GM19328 (cell line): Measurements from ENCODE around the gene FLT3.
"Not testable (repeated sequence)": the region's sequence is repeated elsewhere in the genome, so short reads cannot be mapped to it uniquely, and the experiment has no call there.

Source experiments
- ATAC-seq: cut with Tn5 transposase; IDR thresholded peaks from one replicate; pipeline ENCODE4 v1.9.1; 2021; ENCODE audit warnings: mild to moderate bottlenecking, moderate library complexity; ENCODE audit not compliant: unreplicated experiment

FLT3 gene

DNA sequence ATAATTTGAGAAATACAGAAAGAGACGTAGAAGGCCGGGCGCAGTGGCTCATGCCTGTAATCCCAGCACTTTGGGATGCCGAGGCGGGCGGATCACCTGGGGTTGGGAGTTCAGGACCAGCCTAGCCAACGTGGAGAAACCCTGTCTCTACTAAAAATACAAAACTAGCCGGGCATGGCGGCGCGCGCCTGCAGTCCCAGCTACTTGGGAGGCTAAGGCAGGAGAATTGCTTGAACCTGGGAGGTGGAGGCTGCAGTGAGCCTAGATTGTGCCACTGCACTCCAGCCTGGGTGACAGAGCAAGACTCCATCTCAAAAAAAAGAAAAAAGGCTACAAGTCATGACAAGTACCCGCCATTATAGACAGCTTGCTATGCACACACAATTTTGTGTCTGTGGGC lies 95.4 kb downstream of the FLT3 start:
- not testable (repeated sequence) for ATAC-seq

- no peak for ATAC-seq
Measured at GRCh38 chr13:28002886-28003698, 97.3 kb downstream of the FLT3 start.

DNA sequence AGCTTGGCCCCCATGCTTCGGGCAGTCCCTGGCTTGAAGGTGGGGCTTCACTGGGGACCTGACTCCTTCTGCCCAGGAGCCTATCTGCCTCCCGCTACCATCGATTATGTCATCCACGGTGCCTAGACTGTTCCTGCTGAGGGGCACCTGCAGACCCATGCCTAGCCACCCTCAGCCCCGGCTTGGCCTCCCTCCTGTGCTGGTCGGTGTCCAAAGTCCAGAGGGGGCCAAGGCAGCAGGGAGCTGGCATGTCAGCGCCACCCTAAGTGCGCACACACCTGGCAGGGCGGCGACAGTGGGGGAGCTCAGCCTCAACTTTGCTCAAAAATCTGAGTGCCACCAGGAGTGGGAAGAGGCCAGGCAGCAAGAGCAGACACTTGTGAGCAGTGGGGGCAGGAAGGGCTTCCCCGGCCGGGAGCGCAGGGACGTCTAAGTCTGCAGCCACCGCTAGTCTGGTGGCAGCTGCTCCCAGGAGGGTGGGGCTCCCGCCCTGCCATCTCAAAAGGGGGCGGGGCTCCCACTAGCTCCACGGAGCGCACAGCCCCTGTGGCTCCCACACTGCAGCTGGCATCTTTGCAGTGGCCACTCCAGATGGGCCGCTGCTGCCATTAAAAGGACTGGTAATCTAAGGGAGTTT lies 98.4 kb downstream of the FLT3 start:
- ATAC-seq = no peak

DNA sequence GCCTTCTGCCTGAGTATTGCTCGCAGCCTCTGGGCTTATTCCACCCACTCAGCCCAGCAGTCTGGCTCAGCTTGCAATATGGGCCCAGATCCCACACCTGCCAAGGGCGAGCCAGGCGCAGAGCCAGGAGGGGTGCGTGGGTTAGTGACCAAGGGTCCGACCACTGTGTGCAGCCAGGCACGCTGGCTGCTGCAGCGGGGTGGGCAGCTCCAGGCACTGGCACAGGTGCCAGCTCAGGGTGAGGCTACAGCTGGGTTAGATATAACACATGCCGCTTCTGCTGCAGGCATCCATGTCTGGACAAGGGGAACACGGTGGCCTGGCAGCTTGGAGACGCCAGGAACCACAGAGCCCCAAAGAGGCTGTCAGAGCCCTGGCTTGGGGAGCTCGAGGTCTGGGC lies 99.3 kb downstream of the FLT3 start:
- no peak for ATAC-seq

DNA sequence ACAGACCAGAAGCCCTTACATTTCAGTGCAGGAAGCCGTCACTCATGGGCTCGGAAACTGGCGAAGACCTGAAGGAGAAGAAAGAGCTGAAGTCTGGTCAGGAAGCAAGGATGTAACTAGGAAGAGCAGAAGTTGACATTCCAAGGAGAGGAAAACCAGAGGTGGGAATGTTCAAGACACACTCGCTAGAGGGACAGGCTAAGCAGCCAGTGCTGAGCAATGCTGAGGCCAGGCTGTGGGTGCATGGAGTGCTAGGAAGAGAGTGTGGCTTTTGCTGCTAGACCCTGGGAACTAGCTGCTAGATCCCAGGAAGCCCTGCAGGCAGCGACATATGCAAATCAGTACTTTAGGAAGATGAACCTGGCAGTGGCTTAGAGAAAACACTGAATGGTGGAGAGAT lies 99.8 kb downstream of the FLT3 start:
- ATAC-seq = no peak

- ATAC-seq = no peak
Measured at GRCh38 chr13:27997904-27998522, 102.4 kb downstream of the FLT3 start.

DNA sequence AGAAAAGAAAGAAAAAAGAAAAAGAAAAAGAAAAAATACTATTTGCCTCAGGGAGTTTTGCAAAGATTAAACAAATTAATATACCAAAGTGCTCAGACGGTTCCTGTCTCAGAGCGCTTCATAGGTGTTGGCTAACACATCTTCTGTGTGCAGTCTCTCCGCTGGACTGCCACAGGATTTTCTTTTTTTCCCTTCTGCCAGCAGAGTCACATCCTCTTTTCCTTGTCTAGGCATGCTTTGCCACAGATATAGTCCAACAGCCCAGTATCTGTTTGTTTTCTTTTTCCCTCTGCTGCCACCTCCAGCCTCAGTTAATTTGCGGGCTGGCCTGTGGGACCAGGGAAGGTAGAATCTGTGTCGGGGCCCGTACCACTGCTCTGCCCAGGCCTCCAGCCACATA lies 108.5 kb downstream of the FLT3 start:
- ATAC-seq = no peak

DNA sequence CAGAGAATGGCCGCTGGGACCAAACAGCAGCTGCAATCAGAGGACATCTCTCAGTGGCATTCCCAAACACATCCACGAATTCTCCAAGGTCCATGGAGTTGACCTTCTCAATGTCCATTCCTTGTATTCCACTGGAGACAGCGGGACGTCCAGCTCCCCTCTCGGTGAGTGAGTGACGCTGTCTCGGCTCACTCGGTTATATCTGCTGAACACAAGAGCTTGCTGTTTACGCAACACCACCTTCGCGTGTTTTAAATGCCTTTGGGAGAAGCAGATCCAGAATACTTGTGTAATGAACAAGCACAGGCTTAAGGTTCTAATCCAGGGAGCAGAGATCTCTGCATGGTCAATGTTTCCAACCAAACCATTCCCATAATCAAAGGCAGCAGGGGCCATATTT lies 111.9 kb downstream of the FLT3 start, which contains the start of gene URAD:
TSS of gene URAD (minus strand) at position 174 of the 400 bp plus-strand sequence. CDS start at position 118, 56 bp downstream.
- ATAC-seq = no peak

- no peak for ATAC-seq
Measured at GRCh38 chr13:27985600-27985999, 114.8 kb downstream of the FLT3 start.

GRCh38 chr13:27982361-27982760 lies 118.0 kb downstream of the FLT3 start:
- no peak for ATAC-seq

GRCh38 chr13:27981006-27981708 lies 119.2 kb downstream of the FLT3 start:
- no peak for ATAC-seq

GRCh38 chr13:27980280-27980998 lies 119.9 kb downstream of the FLT3 start:
- no peak for ATAC-seq

- ATAC-seq = no peak
Measured at GRCh38 chr13:27979765-27980279, 120.6 kb downstream of the FLT3 start.

- no peak for ATAC-seq
Measured at GRCh38 chr13:27979001-27979643, 121.3 kb downstream of the FLT3 start.

DNA sequence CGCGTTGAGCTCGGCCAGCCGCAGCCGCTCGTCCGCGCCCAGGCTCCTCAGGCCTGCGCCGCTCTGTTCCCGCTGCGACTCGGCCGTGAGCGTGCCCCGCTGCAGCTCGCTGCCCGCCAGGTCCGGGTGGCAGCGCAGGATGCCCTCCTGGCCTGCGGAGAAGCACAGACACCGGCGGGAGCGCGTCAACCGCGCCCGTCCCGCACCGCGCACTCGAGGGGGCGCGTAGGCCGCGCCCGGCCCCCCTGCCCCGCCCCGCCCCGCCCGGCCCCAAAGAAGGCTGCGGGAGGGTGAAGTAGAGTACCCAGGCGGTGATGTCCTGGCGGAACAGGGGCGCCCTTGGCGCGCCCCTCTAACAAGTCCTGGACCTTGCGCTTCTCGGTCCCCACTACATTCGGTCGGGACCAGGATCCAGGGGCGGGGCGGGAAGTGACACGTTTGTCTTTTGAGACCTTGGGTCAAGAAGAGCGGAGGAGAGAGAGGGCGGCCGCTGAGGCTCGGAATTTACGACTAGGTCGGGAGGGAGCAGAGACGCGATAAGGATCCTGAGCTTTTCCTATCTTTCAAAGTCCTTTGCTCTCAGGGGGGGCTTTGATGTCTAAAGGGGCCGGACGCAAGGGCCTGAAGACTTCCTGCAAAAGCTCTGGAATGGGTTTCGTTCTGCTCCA lies 121.9 kb downstream of the FLT3 start:
- no peak for ATAC-seq

- ATAC-seq = no peak
Measured at GRCh38 chr13:27977476-27978300, 122.7 kb downstream of the FLT3 start.

DNA sequence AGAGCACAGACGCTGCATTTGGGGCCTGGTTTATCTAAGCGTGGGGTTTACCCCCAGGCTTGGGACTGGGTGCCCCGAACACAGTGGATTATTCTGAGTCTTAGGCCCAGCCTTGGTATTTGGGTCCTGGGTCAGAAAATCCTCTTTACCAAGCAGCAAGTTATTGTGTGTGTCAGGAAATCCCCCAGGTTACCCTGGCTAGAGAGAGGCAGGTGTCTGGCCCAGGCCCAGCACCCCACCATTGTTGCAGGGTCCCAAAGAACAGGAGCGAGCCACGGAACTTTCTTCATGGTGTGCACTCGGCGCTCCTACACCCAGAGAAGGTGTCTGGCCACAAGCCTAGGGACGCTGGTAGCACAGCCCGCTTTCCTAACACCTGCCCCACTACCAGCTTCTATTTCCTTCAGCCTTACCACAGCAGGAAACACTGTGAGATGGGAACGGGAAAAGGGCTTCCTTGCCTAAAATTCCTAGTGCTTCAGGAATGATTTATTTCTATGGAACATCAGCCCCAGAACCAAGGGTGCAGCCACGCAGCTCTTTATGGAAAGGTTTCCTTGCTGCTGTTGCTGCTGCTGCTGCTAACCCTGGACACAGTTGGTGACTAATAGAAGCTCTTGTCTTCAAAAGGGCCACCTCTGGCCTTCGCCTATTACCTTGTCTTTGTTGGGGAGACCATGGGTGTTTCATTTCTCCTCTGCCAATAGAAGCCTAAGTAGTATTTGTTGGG lies 123.8 kb downstream of the FLT3 start:
- no peak for ATAC-seq
